ENCODE data around the gene GRK7. TPM values are rescaled to one million over a fixed set of nuclear protein-coding genes. Genes with fewer than 3 reads are reported as not detected.
A peak's percentile ranks its signal among the peaks of the same experiment; 100 is the strongest.

Gene GRK7
- total and polyA plus RNA-seq, 12 donors: 0.03 to 0.07 TPM; not detected in 10

GRCh38 chr3:141737093-141737492 lies 26.1 kb upstream of the GRK7 start:
- Histone ChIP-seq H3K27me3 (no peaks in the 10 kb centered on the region), H3K9me3 (no peaks in the 10 kb centered on the region), H3K27ac (peak overlapping the region in 7 of 10 donors; percentile 93 to 98 (median 95)), H3K4me3 (no peak overlapping the region), H3K4me1 (peaks cover 6 to 38% (median 27%) of the 10 kb centered on the region in 9 donors), H3K36me3 (no peaks in the 10 kb centered on the region)
- no peak for DNase-seq
- TF ChIP-seq, protein P1, sequence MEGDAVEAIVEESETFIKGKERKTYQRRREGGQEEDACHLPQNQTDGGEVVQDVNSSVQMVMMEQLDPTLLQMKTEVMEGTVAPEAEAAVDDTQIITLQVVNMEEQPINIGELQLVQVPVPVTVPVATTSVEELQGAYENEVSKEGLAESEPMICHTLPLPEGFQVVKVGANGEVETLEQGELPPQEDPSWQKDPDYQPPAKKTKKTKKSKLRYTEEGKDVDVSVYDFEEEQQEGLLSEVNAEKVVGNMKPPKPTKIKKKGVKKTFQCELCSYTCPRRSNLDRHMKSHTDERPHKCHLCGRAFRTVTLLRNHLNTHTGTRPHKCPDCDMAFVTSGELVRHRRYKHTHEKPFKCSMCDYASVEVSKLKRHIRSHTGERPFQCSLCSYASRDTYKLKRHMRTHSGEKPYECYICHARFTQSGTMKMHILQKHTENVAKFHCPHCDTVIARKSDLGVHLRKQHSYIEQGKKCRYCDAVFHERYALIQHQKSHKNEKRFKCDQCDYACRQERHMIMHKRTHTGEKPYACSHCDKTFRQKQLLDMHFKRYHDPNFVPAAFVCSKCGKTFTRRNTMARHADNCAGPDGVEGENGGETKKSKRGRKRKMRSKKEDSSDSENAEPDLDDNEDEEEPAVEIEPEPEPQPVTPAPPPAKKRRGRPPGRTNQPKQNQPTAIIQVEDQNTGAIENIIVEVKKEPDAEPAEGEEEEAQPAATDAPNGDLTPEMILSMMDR (IDR thresholded peaks at IDR 0.05): no peak
- intact Hi-C loops (cut with DNase I): loop anchor here in 9 of 10 donors (2.0 to 10.0 kb wide), 9 partner anchors 50 to 488 kb away; partner anchors contain the start of genes ATP1B3 (in 1 of the 9) and GK5 (in 1 of the 9)
- ATAC-seq: no peak
- WGBS, 2 donors: 86 to 90% methylated on average over 10 of the region's 10 CpGs

GRCh38 chr3:141737678-141738021 lies 25.6 kb upstream of the GRK7 start:
- peaks cover 6 to 42% (median 30%) of the 10 kb centered on the region in 9 donors for H3K4me1 ChIP-seq
- no peak for ATAC-seq
- TF ChIP-seq, protein P1 (IDR thresholded peaks at IDR 0.05): no peak
- intact Hi-C loops (cut with DNase I): loop anchor here in 9 of 10 donors (1.0 to 10.0 kb wide), 15 partner anchors 50 to 487 kb away; partner anchors contain the start of genes ATP1B3 (in 3 of the 9) and GK5 (in 1 of the 9)
- H3K27me3 ChIP-seq: no peaks in the 10 kb centered on the region
- no peak for DNase-seq
- H3K36me3 ChIP-seq: peaks cover 0 to 3% (median 0%) of the 10 kb centered on the region in 9 donors
- H3K9me3 ChIP-seq: no peaks in the 10 kb centered on the region
- 0 to 2% methylated on average over 3 of the region's 3 CpGs for WGBS, 2 donors
- H3K27ac ChIP-seq: peak overlapping the region in 9 of 10 donors; percentile 61 to 98 (median 95)
- peak overlapping the region in 9 of 10 donors; percentile 18 to 99 (median 90) for H3K4me3 ChIP-seq

DNA sequence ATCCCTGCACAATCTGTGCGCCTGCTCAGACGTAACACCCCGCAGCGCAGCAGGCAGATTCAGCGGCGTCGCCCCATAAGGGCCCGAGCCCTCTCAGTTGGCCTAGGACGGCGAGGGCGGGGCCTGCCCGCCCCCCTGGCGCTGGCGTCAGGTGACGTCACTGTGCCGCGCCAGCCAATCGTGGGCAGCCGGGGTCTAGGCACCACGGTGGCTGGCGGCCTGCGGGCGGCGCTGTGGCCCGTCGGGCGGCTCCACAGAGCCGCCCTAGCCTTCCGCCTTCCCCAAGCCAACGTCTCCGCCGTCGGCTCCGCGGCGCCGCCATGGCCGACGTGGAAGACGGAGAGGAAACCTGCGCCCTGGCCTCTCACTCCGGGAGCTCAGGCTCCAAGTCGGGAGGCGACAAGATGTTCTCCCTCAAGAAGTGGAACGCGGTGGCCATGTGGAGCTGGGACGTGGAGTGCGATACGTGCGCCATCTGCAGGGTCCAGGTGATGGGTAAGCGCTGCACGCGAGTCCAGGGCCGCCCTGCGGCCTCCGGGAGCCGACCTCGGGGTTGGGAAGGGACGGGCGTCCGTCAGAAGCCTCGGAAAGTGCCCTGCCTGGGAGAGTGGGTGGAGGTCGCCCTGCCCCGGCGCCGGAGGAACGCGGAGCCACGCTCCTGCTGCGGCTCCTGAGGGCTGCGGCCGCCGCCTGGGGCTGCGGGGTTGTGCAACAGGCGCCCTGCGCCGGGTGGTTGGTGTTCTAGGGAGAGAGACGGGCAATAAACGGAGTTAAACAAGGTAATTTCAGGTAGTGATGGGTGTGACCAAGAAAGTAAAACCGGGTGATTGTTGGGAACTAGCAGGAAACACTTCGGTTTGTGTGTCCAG lies 25.0 kb upstream of the GRK7 start, which contains the start of gene RNF7:
Gene RNF7, plus strand, starts transcription at position 277 of the 869 bp plus-strand sequence. Its CDS starts 44 bp downstream, at position 321.
- peak within 1 kb of the TSS; percentile 84 to 98 (median 95) for H3K27ac ChIP-seq
- H3K9me3 ChIP-seq: no peaks in the 10 kb centered on the region
- DNase-seq (peak; percentile 92 to 96), ATAC-seq (peak; percentile 97 to 100 (median 98))
- intact Hi-C loops (cut with DNase I): loop anchor here in 9 of 10 donors (1.0 to 10.0 kb wide), 15 partner anchors 51 to 487 kb away; partner anchors contain the start of genes ATP1B3 (in 3 of the 9) and GK5 (in 1 of the 9)
- TF ChIP-seq, protein P1 (IDR thresholded peaks at IDR 0.05): peak; percentile 80 to 99 (median 94)
- no peaks in the 10 kb centered on the region for H3K27me3 ChIP-seq
- H3K4me3 ChIP-seq: peak within 1 kb of the TSS; percentile 78 to 99 (median 92)
- H3K36me3 ChIP-seq: peaks cover 0 to 9% (median 0%) of the 10 kb centered on the region in 9 donors
- peaks cover 9 to 48% (median 36%) of the 10 kb centered on the region in 9 donors for H3K4me1 ChIP-seq
- 0% methylated on average over 77 to 81 of the region's 81 CpGs for WGBS, 2 donors

GRCh38 chr3:141738891-141739363 lies 24.3 kb upstream of the GRK7 start:
- Histone ChIP-seq H3K4me3 (peak overlapping the region; percentile 78 to 99 (median 92)), H3K4me1 (peaks cover 9 to 53% (median 43%) of the 10 kb centered on the region in 9 donors), H3K9me3 (no peaks in the 10 kb centered on the region), H3K36me3 (peaks cover 0 to 14% (median 0%) of the 10 kb centered on the region in 9 donors), H3K27ac (peak overlapping the region; percentile 84 to 98 (median 95)), H3K27me3 (no peaks in the 10 kb centered on the region)
- 0 to 1% methylated on average over 11 of the region's 11 CpGs for WGBS, 2 donors
- TF ChIP-seq, protein P1 (IDR thresholded peaks at IDR 0.05): no peak
- intact Hi-C loops (cut with DNase I): loop anchor here in 9 of 10 donors (1.0 to 10.0 kb wide), 15 partner anchors 52 to 486 kb away; partner anchors contain the start of genes ATP1B3 (in 3 of the 9) and GK5 (in 1 of the 9)
- DNase-seq: peak in 1 of 2 donors; percentile 8
- peak in 7 of 8 donors; percentile 1 to 38 (median 2) for ATAC-seq

All from heart right ventricle (tissue), 16 donors.